GM23248 (cell line): ENCODE results near the gene RAB30. TPM values are rescaled to one million over a fixed set of nuclear protein-coding genes. Genes with fewer than 3 reads are reported as not detected.
A peak's percentile ranks its signal among the peaks of the same experiment; 100 is the strongest.

Source experiments
- DNase-seq: peaks from one replicate; pipeline ENCODE4 v3.0.0-alpha.2; 2015
- H2AFZ ChIP-seq: fragments of 200-600 bp; sonication (generic); 2 replicates; pipeline ENCODE4 v1.6.1; 2016; ENCODE audit warnings: antibody characterized with exemption
- H3F3A ChIP-seq: fragments of 200-600 bp; sonication (generic); 2 replicates; pipeline ENCODE4 v1.6.1; 2016; ENCODE audit warnings: mild to moderate bottlenecking, antibody characterized with exemption, mixed run types; ENCODE audit not compliant: insufficient read depth
- H3K27ac ChIP-seq: fragments of 200-600 bp; sonication (generic); 2 replicates; pipeline ENCODE4 v1.5.1; 2016; ENCODE audit warnings: mild to moderate bottlenecking
- H3K27me3 ChIP-seq: fragments of 200-600 bp; sonication (generic); replicated peaks from 2 replicates; pipeline ENCODE4 v1.6.1; 2016; ENCODE audit warnings: mild to moderate bottlenecking; ENCODE audit not compliant: insufficient read depth
- H3K36me3 ChIP-seq: fragments of 200-600 bp; sonication (generic); 2 replicates; pipeline ENCODE4 v1.6.1; 2016; ENCODE audit warnings: low read depth, mild to moderate bottlenecking
- H3K4me1 ChIP-seq: fragments of 200-600 bp; sonication (generic); 2 replicates; pipeline ENCODE4 v1.6.1; 2016; ENCODE audit warnings: mild to moderate bottlenecking; ENCODE audit not compliant: insufficient read depth
- H3K4me2 ChIP-seq: fragments of 200-600 bp; sonication (generic); one replicate; pipeline ENCODE4 v1.6.1; 2016; ENCODE audit warnings: mild to moderate bottlenecking; ENCODE audit not compliant: unreplicated experiment
- H3K4me3 ChIP-seq: fragments of 200-600 bp; sonication (generic); 2 replicates; pipeline ENCODE4 v1.5.1; 2016; ENCODE audit warnings: mild to moderate bottlenecking
- H3K79me2 ChIP-seq: fragments of 200-600 bp; sonication (generic); 2 replicates; pipeline ENCODE4 v1.6.1; 2016; ENCODE audit warnings: mild to moderate bottlenecking; ENCODE audit not compliant: insufficient read depth
- H3K9ac ChIP-seq: fragments of 200-600 bp; sonication (generic); 2 replicates; pipeline ENCODE4 v1.6.1; 2016; ENCODE audit warnings: mild to moderate bottlenecking
- H3K9me2 ChIP-seq: fragments of 200-600 bp; sonication (generic); 2 replicates; pipeline ENCODE4 v1.6.1; 2016; ENCODE audit warnings: mixed run types, mild to moderate bottlenecking, moderate library complexity; ENCODE audit not compliant: insufficient read depth
- H3K9me3 ChIP-seq: fragments of 200-600 bp; sonication (generic); one replicate; pipeline ENCODE4 v1.6.1; 2017; ENCODE audit warnings: low read depth
- H4K20me1 ChIP-seq: fragments of 200-600 bp; sonication (generic); 2 replicates; pipeline ENCODE4 v1.6.0; 2016; ENCODE audit not compliant: insufficient read depth
- EZH2 ChIP-seq: fragments of 200-600 bp; sonication (generic); IDR thresholded peaks from 2 replicates; pipeline ENCODE4 v1.6.1; 2018; ENCODE audit warnings: antibody characterized with exemption, mild to moderate bottlenecking; ENCODE audit not compliant: insufficient read depth, poor library complexity, severe bottlenecking
- EZH2phosphoT487 ChIP-seq: fragments of 200-600 bp; sonication (generic); IDR thresholded peaks from 2 replicates; pipeline ENCODE4 v1.6.1; 2018; ENCODE audit warnings: antibody characterized with exemption, moderate library complexity, mild to moderate bottlenecking, low read depth; ENCODE audit not compliant: insufficient read depth
- WGBS, 2 experiments: methylation state at CpG; one replicate each; pipeline ENCODE4 v1.1.6; 2015 to 2017; ENCODE audit warnings: low lambda C conversion rate in 2 of 2, low coverage in 1 of 2; ENCODE audit errors: missing lambda C conversion rate in 2 of 2; 5-methylcytosine and 5-hydroxymethylcytosine counted together
- in situ Hi-C: fragments of 300-500 bp; cut with MboI; formaldehyde crosslinking; loops from 2 replicates; pipeline ENCODE4 v1.15.0; 2020
- polyA plus RNA-seq: library from polyadenylated mRNA; unstranded; fragments of >200 nt; fragmentation: Nextera tagmentation; extraction: Ambion mirVana; gene quantifications from 2 replicates; pipeline ENCODE4 v1.2.1, GENCODE V29; 2016
- total RNA-seq: library from RNA; depleted of rRNA; stranded (reverse); fragments of >200 nt; shearing (Covaris generic); gene quantifications from 2 replicates; pipeline ENCODE4 v1.2.3, GENCODE V29; 2014

RAB30 gene
- total and polyA plus RNA-seq, 2 experiments from 2014 or later, result 10.6 to 14.0 TPM

- WGBS, 2 experiments, result 70 to 76% methylated on average over 6 of the region's 6 CpGs
Measured at GRCh38 chr11:82978422-82979099, 93.1 kb downstream of the RAB30 start.

GRCh38 chr11:82976786-82977185 is 94.9 kb downstream of the RAB30 start:
- Histone ChIP-seq H3K27me3 (no peaks in the 10 kb centered on the region), H3K79me2 (no peaks in the 10 kb centered on the region), H3K36me3 (no peaks in the 10 kb centered on the region), H3K4me3 (no peak overlapping the region), H3K4me1 (peaks cover 37% of the 10 kb centered on the region), H3K9me3 (no peaks in the 10 kb centered on the region), H2AFZ (no peak overlapping the region), H3K9ac (no peak overlapping the region), H4K20me1 (no peaks in the 10 kb centered on the region), H3K27ac (no peak overlapping the region), H3K4me2 (no peak overlapping the region), H3F3A (peaks cover 34% of the 10 kb centered on the region), H3K9me2 (no peaks in the 10 kb centered on the region)
- DNase-seq, result no peak
- in situ Hi-C loops, result no loop called here
- TF ChIP-seq EZH2phosphoT487, result no peak
- TF ChIP-seq EZH2, result no peak

More at GRCh38 chr11:82978422-82979099, 93.1 kb downstream of the RAB30 start:
- Histone ChIP-seq H3K4me3 (no peak overlapping the region), H3K27me3 (no peaks in the 10 kb centered on the region), H4K20me1 (no peaks in the 10 kb centered on the region), H3K79me2 (no peaks in the 10 kb centered on the region), H3K9me3 (no peaks in the 10 kb centered on the region), H3K9me2 (no peaks in the 10 kb centered on the region), H3K4me2 (peak overlapping the region; percentile 25), H3K9ac (no peak overlapping the region), H3F3A (peaks cover 34% of the 10 kb centered on the region), H3K27ac (peak overlapping the region; percentile 60), H2AFZ (no peak overlapping the region), H3K4me1 (peaks cover 37% of the 10 kb centered on the region), H3K36me3 (no peaks in the 10 kb centered on the region)
- DNase-seq, result peak; percentile 73
- in situ Hi-C loops, result no loop called here
- TF ChIP-seq EZH2phosphoT487, result no peak
- no peak for TF ChIP-seq EZH2

GRCh38 chr11:82975882-82976281 is 95.8 kb downstream of the RAB30 start:
- no peak for TF ChIP-seq EZH2phosphoT487
- TF ChIP-seq EZH2, result no peak
- in situ Hi-C loops, result no loop called here
- H2AFZ ChIP-seq, result no peak overlapping the region

GRCh38 chr11:82974851-82975250 is 96.8 kb downstream of the RAB30 start:
- H2AFZ ChIP-seq, result no peak overlapping the region
- no peak overlapping the region for H3K27ac ChIP-seq
- H3K9ac ChIP-seq, result no peak overlapping the region
- no peaks in the 10 kb centered on the region for H3K27me3 ChIP-seq
- peaks cover 24% of the 10 kb centered on the region for H3K4me1 ChIP-seq
- no peak for TF ChIP-seq EZH2
- no peak for TF ChIP-seq EZH2phosphoT487
- peaks cover 21% of the 10 kb centered on the region for H3F3A ChIP-seq
- H3K79me2 ChIP-seq, result no peaks in the 10 kb centered on the region
- H3K4me3 ChIP-seq, result no peak overlapping the region
- in situ Hi-C loops, result no loop called here
- no peaks in the 10 kb centered on the region for H3K9me3 ChIP-seq
- no peaks in the 10 kb centered on the region for H4K20me1 ChIP-seq
- 68 to 72% methylated on average over 2 of the region's 2 CpGs for WGBS, 2 experiments
- no peak for DNase-seq
- H3K4me2 ChIP-seq, result no peak overlapping the region
- no peaks in the 10 kb centered on the region for H3K36me3 ChIP-seq
- no peaks in the 10 kb centered on the region for H3K9me2 ChIP-seq

More at GRCh38 chr11:82975882-82976281, 95.8 kb downstream of the RAB30 start:
- H4K20me1 ChIP-seq, result no peaks in the 10 kb centered on the region
- no peaks in the 10 kb centered on the region for H3K36me3 ChIP-seq
- H3K27ac ChIP-seq, result no peak overlapping the region
- H3K4me1 ChIP-seq, result peaks cover 34% of the 10 kb centered on the region
- H3K9me2 ChIP-seq, result no peaks in the 10 kb centered on the region
- no peak for DNase-seq
- H3K9me3 ChIP-seq, result no peaks in the 10 kb centered on the region
- no peak overlapping the region for H3K4me2 ChIP-seq
- H3F3A ChIP-seq, result peaks cover 30% of the 10 kb centered on the region
- H3K4me3 ChIP-seq, result no peak overlapping the region
- no peaks in the 10 kb centered on the region for H3K79me2 ChIP-seq
- H3K27me3 ChIP-seq, result no peaks in the 10 kb centered on the region
- H3K9ac ChIP-seq, result no peak overlapping the region

GRCh38 chr11:82974135-82974534 is 97.6 kb downstream of the RAB30 start:
- Histone ChIP-seq H3K27me3 (no peaks in the 10 kb centered on the region), H3K9me3 (no peaks in the 10 kb centered on the region), H3K4me2 (no peak overlapping the region), H3K4me3 (no peak overlapping the region), H3K27ac (no peak overlapping the region), H3K9me2 (no peaks in the 10 kb centered on the region), H3K79me2 (no peaks in the 10 kb centered on the region), H2AFZ (no peak overlapping the region), H3K4me1 (peaks cover 17% of the 10 kb centered on the region), H3F3A (peaks cover 14% of the 10 kb centered on the region), H3K36me3 (no peaks in the 10 kb centered on the region), H3K9ac (no peak overlapping the region), H4K20me1 (no peaks in the 10 kb centered on the region)
- TF ChIP-seq EZH2, result no peak
- no peak for TF ChIP-seq EZH2phosphoT487
- no peak for DNase-seq
- 97 to 98% methylated on average over 2 of the region's 2 CpGs for WGBS, 2 experiments
- in situ Hi-C loops, result no loop called here
